MCF 10A (cell line): ENCODE data around the gene FGF16. TPM values are rescaled to one million over a fixed set of nuclear protein-coding genes. Genes with fewer than 3 reads are reported as not detected.
A peak's percentile ranks its signal among the peaks of the same experiment; 100 is the strongest.

Experiments used
- BruUV-seq: library from RNA; stranded (reverse); fragments of 400-500 nt; replicated peaks from 2 replicates; lab custom pipeline; 2021; lab: Mats Ljungman, UMichigan
- CTCF ChIA-PET: fragments of 300-600 bp; sonication (Branson Sonifier 250); formaldehyde crosslinking; extraction: SDS; loops from one replicate; lab custom pipeline; 2021; ENCODE audit warnings: antibody characterized with exemption, inconsistent platforms; lab: Yijun Ruan, JAX
- POLR2A ChIA-PET: fragments of 300-600, 350-650 bp; sonication (Branson Sonifier 250); formaldehyde crosslinking; extraction: SDS; loops from one replicate; lab custom pipeline; 2020; ENCODE audit warnings: antibody characterized with exemption, inconsistent platforms; lab: Yijun Ruan, JAX
- DNase-seq: peaks from one replicate; pipeline ENCODE4 v3.0.0-alpha.2; 2018; ENCODE audit not compliant: unreplicated experiment
- H3K27ac Mint-ChIP-seq: one replicate; pipeline ENCODE4 v1.8.0; 2022; ENCODE audit warnings: mild to moderate bottlenecking, low read depth, mixed read lengths; ENCODE audit not compliant: unreplicated experiment
- H3K27me3 Mint-ChIP-seq: one replicate; pipeline ENCODE4 v1.8.0; 2022; ENCODE audit warnings: mixed read lengths; ENCODE audit not compliant: insufficient read depth, unreplicated experiment
- H3K36me3 Mint-ChIP-seq: one replicate; pipeline ENCODE4 v1.8.0; 2022; ENCODE audit warnings: mild to moderate bottlenecking, moderate library complexity, mixed read lengths; ENCODE audit not compliant: insufficient read depth, unreplicated experiment
- H3K4me1 Mint-ChIP-seq: one replicate; pipeline ENCODE4 v1.8.0; 2022; ENCODE audit warnings: mixed read lengths; ENCODE audit not compliant: insufficient read depth, unreplicated experiment
- H3K4me3 Mint-ChIP-seq: one replicate; pipeline ENCODE4 v1.8.0; 2022; ENCODE audit warnings: mild to moderate bottlenecking, moderate library complexity, mixed read lengths; ENCODE audit not compliant: unreplicated experiment
- H3K9me3 Mint-ChIP-seq: one replicate; pipeline ENCODE4 v1.8.0; 2022; ENCODE audit warnings: mixed read lengths; ENCODE audit not compliant: unreplicated experiment
- CTCF ChIP-seq: fragments of 200-600 bp; IDR thresholded peaks from one replicate; pipeline ENCODE4 v1.8.0; 2022; ENCODE audit warnings: antibody characterized with exemption, mild to moderate bottlenecking; ENCODE audit not compliant: unreplicated experiment
- intact Hi-C: fragments of 100-400 bp; cut with micrococcal nuclease; formaldehyde crosslinking; loops from 2 replicates; pipeline ENCODE4 v1.14.1; 2022
- total RNA-seq: library from RNA; stranded (reverse); gene quantifications from 2 replicates; pipeline ENCODE4 v1.2.3, GENCODE V29; 2022

Gene FGF16
- total RNA-seq, 1 experiment from 2014 or later: not detected

- CTCF ChIA-PET: no interaction called here
- POLR2A ChIA-PET: no interaction called here
- peaks cover 8% of the 10 kb centered on the region for H3K9me3 Mint-ChIP-seq
- DNase-seq: peak; percentile 32
- no peak overlapping the region for H3K4me3 Mint-ChIP-seq
- BruUV-seq: no TSS peak
- intact Hi-C loops: no loop called here
- no peaks in the 10 kb centered on the region for H3K36me3 Mint-ChIP-seq
- no peaks in the 10 kb centered on the region for H3K27me3 Mint-ChIP-seq
- TF ChIP-seq CTCF: no peak
- H3K4me1 Mint-ChIP-seq: peaks cover 6% of the 10 kb centered on the region
- no peak overlapping the region for H3K27ac Mint-ChIP-seq
These were observed 20.4 kb upstream of the FGF16 start for GRCh38 chrX:77426811-77427210.

- ChIA-PET POLR2A (no interaction called here), CTCF (no interaction called here)
- Mint-ChIP-seq H3K4me3 (no peak overlapping the region), H3K27ac (no peak overlapping the region), H3K4me1 (peaks cover 6% of the 10 kb centered on the region), H3K9me3 (peaks cover 8% of the 10 kb centered on the region), H3K36me3 (no peaks in the 10 kb centered on the region), H3K27me3 (no peaks in the 10 kb centered on the region)
- DNase-seq: no peak
- no peak for TF ChIP-seq CTCF
- BruUV-seq: no TSS peak
- intact Hi-C loops: no loop called here
These were observed 19.6 kb upstream of the FGF16 start for GRCh38 chrX:77427611-77428010.

- no peak overlapping the region for H3K4me3 Mint-ChIP-seq
- no peaks in the 10 kb centered on the region for H3K36me3 Mint-ChIP-seq
- intact Hi-C loops: no loop called here
- no peak overlapping the region for H3K27ac Mint-ChIP-seq
- H3K9me3 Mint-ChIP-seq: peaks cover 8% of the 10 kb centered on the region
- no peaks in the 10 kb centered on the region for H3K27me3 Mint-ChIP-seq
- DNase-seq: no peak
- H3K4me1 Mint-ChIP-seq: peaks cover 6% of the 10 kb centered on the region
- POLR2A ChIA-PET: no interaction called here
- CTCF ChIA-PET: no interaction called here
- TF ChIP-seq CTCF: no peak
- BruUV-seq: no TSS peak
These were observed 18.6 kb upstream of the FGF16 start for GRCh38 chrX:77428551-77428950.

- peak; percentile 28 for DNase-seq
- H3K9me3 Mint-ChIP-seq: no peaks in the 10 kb centered on the region
- ChIA-PET POLR2A (no interaction called here), CTCF (no interaction called here)
- no peak overlapping the region for H3K4me3 Mint-ChIP-seq
- intact Hi-C loops: no loop called here
- no peak for TF ChIP-seq CTCF
- no peaks in the 10 kb centered on the region for H3K36me3 Mint-ChIP-seq
- no TSS peak for BruUV-seq
- H3K4me1 Mint-ChIP-seq: peaks cover 5% of the 10 kb centered on the region
- H3K27me3 Mint-ChIP-seq: no peaks in the 10 kb centered on the region
- no peak overlapping the region for H3K27ac Mint-ChIP-seq
These were observed 16.0 kb upstream of the FGF16 start for GRCh38 chrX:77431227-77431626.
